ENCODE results near the gene RPL36. TPM values are rescaled to one million over a fixed set of nuclear protein-coding genes. Genes with fewer than 3 reads are reported as not detected.

The RPL36 gene
- total and polyA plus RNA-seq, 9 of the 15 experiments (the other 6 are each of a cell fraction or from before 2014, with no cell fraction given): 350 to 3,412 (median 1,507) TPM

DNA sequence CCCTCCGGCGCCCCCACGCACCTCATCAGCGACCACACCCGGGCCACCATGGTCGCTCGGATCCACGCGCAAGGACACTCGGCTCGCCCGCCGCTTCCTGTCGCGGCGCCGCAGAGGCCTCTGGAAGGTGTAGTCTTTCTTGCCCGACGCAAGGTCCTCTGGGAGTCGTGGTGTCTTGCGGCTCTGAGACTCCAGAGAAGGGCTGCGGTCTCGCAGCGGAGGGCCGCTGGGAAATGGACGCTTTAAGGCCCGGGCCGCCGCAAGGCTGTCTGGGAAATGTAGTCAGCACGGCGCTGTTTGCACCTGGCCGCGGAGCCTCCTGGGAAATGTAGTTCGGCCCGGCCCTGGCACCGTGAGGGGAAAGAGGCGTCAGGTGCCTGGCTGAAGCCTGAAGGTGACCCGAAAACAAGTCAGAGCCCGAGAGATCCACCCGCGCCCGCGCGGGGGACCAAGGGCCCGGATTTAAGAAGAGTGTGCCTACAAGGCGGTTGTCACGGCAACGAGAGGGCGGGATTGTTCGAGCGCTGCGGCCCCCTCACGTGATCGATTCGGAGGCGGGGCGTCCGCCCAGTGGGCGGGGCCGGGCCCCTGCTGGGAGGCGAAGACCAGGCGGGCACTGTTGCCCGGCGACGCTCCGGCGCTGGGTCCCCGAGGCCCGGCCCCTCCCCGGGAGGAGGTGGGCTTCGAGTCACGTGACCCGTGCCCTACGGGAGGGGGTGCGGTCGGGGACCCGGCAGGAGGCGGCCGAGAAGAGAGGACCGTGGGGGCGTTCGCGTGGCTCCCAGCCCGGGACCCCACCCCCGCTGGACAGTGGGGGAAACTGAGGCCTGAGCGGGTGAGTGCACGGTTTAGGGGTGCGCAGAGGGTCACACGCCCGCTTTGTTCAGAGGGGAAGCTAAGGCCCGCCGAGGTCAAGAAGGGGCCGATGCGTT is 9.4 kb upstream of the RPL36 start, which contains the start of the genes HSD11B1L and MICOS13 (continued):
- TF ChIP-seq MAZ (CRISPR knock-in tag; conservative IDR thresholded peaks at IDR 0.05 in 1 of 2, IDR thresholded peaks at IDR 0.05 in 1 of 2) (peak in 1 of 2 experiments; percentile 54; a peak in 2 of 4 replicates), HDAC3 (IDR thresholded peaks at IDR 0.05; ENCODE audit: borderline replicate concordance, partially characterized antibody) (no peak), RFX5 (IDR thresholded peaks at IDR 0.05; ENCODE audit: low read depth, low read length) (no peak), RBM22 (IDR thresholded peaks at IDR 0.05; ENCODE audit: low read depth, low read length, poor library complexity, severe bottlenecking) (peak; percentile 94), CREM (IDR thresholded peaks at IDR 0.05; ENCODE audit: low read depth) (peak; percentile 96), PHB2 (IDR thresholded peaks at IDR 0.05; ENCODE audit: low read depth) (no peak), SNRNP70 (optimal IDR thresholded peaks at IDR 0.05; ENCODE audit: low read depth, low read length) (no peak), CBX2 (IDR thresholded peaks at IDR 0.05; ENCODE audit: insufficient read depth, low read length, poor library complexity, severe bottlenecking) (no peak), ATF7 (IDR thresholded peaks at IDR 0.05) (peak; percentile 87), ERF (CRISPR knock-in tag; IDR thresholded peaks at IDR 0.05) (0 out of 2 replicates have a peak, but pooled peaks have one; percentile 20), SRSF7 (optimal IDR thresholded peaks at IDR 0.05; ENCODE audit: low read depth, low read length) (no peak), POLR2A (conservative IDR thresholded peaks at IDR 0.05) (peak; percentile 90; the same call in 1 of the 2 replicates), MYC (IDR thresholded peaks at IDR 0.05; ENCODE audit: low read depth, low read length) (peak; percentile 92), MYC (CRISPR knock-in tag; IDR thresholded peaks at IDR 0.05; ENCODE audit: borderline replicate concordance, low read depth) (0 out of 2 replicates have a peak, but pooled peaks have one; percentile 11), SMAD2 (IDR thresholded peaks at IDR 0.05; ENCODE audit: low read depth, low read length) (no peak), TFE3 (CRISPR knock-in tag; IDR thresholded peaks at IDR 0.05) (peak; percentile 99), SIN3B (IDR thresholded peaks at IDR 0.05; ENCODE audit: low read depth) (0 out of 2 replicates have a peak, but pooled peaks have one; percentile 10), AFF1 (IDR thresholded peaks at IDR 0.05; ENCODE audit: low read depth in 1 of 2, partially characterized antibody in 2 of 2) (peak in 1 of 2 experiments; percentile 99), HIVEP1 (CRISPR knock-in tag; IDR thresholded peaks at IDR 0.05) (0 out of 2 replicates have a peak, but pooled peaks have one; percentile 12)
- TF ChIP-seq, protein P1, sequence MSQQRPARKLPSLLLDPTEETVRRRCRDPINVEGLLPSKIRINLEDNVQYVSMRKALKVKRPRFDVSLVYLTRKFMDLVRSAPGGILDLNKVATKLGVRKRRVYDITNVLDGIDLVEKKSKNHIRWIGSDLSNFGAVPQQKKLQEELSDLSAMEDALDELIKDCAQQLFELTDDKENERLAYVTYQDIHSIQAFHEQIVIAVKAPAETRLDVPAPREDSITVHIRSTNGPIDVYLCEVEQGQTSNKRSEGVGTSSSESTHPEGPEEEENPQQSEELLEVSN (IDR thresholded peaks at IDR 0.05; ENCODE audit: borderline replicate concordance in 1 of 2, extremely low read depth in 1 of 2, insufficient read depth in 1 of 2, insufficient read length in 1 of 2, low read depth in 1 of 2, low read length in 1 of 2, poor library complexity in 1 of 2, severe bottlenecking in 1 of 2): peak; percentile 26 to 63

Data from K562 (cell line).